ENCODE data around the gene GRIK4.

The GRIK4 gene

GRCh38 chr11:121033635-121034034 lies 522.1 kb downstream of the GRIK4 start:
- TF ChIP-seq CTCF (IDR thresholded peaks at IDR 0.05; ENCODE audit: low read depth, low read length, poor library complexity, severe bottlenecking): no peak
- no peak for TF ChIP-seq EZH2phosphoT487 (IDR thresholded peaks at IDR 0.05; ENCODE audit: borderline replicate concordance, low read length)
- no peak overlapping the region for H3K4me2 ChIP-seq (ENCODE audit: low read length)

GRCh38 chr11:121035169-121035755 lies 523.7 kb downstream of the GRIK4 start:
- no peaks in the 10 kb centered on the region for H4K20me1 ChIP-seq (ENCODE audit: control insufficient read depth, insufficient read depth, low read depth, low read length)
- H3K9me2 ChIP-seq (replicated peaks; ENCODE audit: control insufficient read depth, low read length): no peaks in the 10 kb centered on the region
- no peak overlapping the region for H3K4me2 ChIP-seq (ENCODE audit: low read length)
- no peaks in the 10 kb centered on the region for H3K9me3 ChIP-seq (ENCODE audit: control insufficient read depth, insufficient read depth, low read length)
- no peaks in the 10 kb centered on the region for H3K27me3 ChIP-seq (ENCODE audit: control insufficient read depth, low read length)
- TF ChIP-seq EZH2phosphoT487 (IDR thresholded peaks at IDR 0.05; ENCODE audit: borderline replicate concordance, low read length) (no peak), CTCF (IDR thresholded peaks at IDR 0.05; ENCODE audit: low read depth, low read length, poor library complexity, severe bottlenecking) (no peak)
- no peaks in the 10 kb centered on the region for H3F3A ChIP-seq (ENCODE audit: control insufficient read depth, insufficient read depth)
- H3K79me2 ChIP-seq (ENCODE audit: control insufficient read depth, low read length): peaks cover 3% of the 10 kb centered on the region
- no peaks in the 10 kb centered on the region for H3K4me1 ChIP-seq (ENCODE audit: control insufficient read depth, low read length)
- H3K4me3 ChIP-seq (ENCODE audit: low read length): no peak overlapping the region
- H3K36me3 ChIP-seq (ENCODE audit: control insufficient read depth, low read length): no peaks in the 10 kb centered on the region
- no peak overlapping the region for H3K27ac ChIP-seq (ENCODE audit: low read depth, low read length)

More at GRCh38 chr11:121033635-121034034, 522.1 kb downstream of the GRIK4 start:
- Histone ChIP-seq H3K9me2 (replicated peaks; ENCODE audit: control insufficient read depth, low read length) (no peaks in the 10 kb centered on the region), H3K4me3 (ENCODE audit: low read length) (no peak overlapping the region), H3K36me3 (ENCODE audit: control insufficient read depth, low read length) (no peaks in the 10 kb centered on the region), H3K27me3 (ENCODE audit: control insufficient read depth, low read length) (no peaks in the 10 kb centered on the region), H3K9me3 (ENCODE audit: control insufficient read depth, insufficient read depth, low read length) (no peaks in the 10 kb centered on the region), H4K20me1 (ENCODE audit: control insufficient read depth, insufficient read depth, low read depth, low read length) (no peaks in the 10 kb centered on the region), H3F3A (ENCODE audit: control insufficient read depth, insufficient read depth) (no peaks in the 10 kb centered on the region), H3K27ac (ENCODE audit: low read depth, low read length) (no peak overlapping the region), H3K4me1 (ENCODE audit: control insufficient read depth, low read length) (no peaks in the 10 kb centered on the region), H3K79me2 (ENCODE audit: control insufficient read depth, low read length) (peaks cover 3% of the 10 kb centered on the region)

- TF ChIP-seq EZH2phosphoT487 (IDR thresholded peaks at IDR 0.05; ENCODE audit: borderline replicate concordance, low read length) (no peak), CTCF (IDR thresholded peaks at IDR 0.05; ENCODE audit: low read depth, low read length, poor library complexity, severe bottlenecking) (no peak)
- Histone ChIP-seq H3K9me3 (ENCODE audit: control insufficient read depth, insufficient read depth, low read length) (no peaks in the 10 kb centered on the region), H3K9me2 (replicated peaks; ENCODE audit: control insufficient read depth, low read length) (no peaks in the 10 kb centered on the region), H3K4me3 (ENCODE audit: low read length) (no peak overlapping the region), H3F3A (ENCODE audit: control insufficient read depth, insufficient read depth) (no peaks in the 10 kb centered on the region), H4K20me1 (ENCODE audit: control insufficient read depth, insufficient read depth, low read depth, low read length) (no peaks in the 10 kb centered on the region), H3K4me2 (ENCODE audit: low read length) (no peak overlapping the region), H3K36me3 (ENCODE audit: control insufficient read depth, low read length) (no peaks in the 10 kb centered on the region), H3K27me3 (ENCODE audit: control insufficient read depth, low read length) (no peaks in the 10 kb centered on the region), H3K4me1 (ENCODE audit: control insufficient read depth, low read length) (no peaks in the 10 kb centered on the region), H3K79me2 (ENCODE audit: control insufficient read depth, low read length) (peaks cover 3% of the 10 kb centered on the region), H3K27ac (ENCODE audit: low read depth, low read length) (no peak overlapping the region)
Observed at GRCh38 chr11:121035780-121036179, 524.2 kb downstream of the GRIK4 start.

All from DOHH2 (cell line).